ENCODE results near the gene CDC73. TPM values are rescaled to one million over a fixed set of nuclear protein-coding genes. Genes with fewer than 3 reads are reported as not detected.

The CDC73 gene
- total and polyA plus RNA-seq, 10 of the 15 experiments (the other 5 are each of a cell fraction or from before 2014, with no cell fraction given): 10.6 to 43.4 (median 21.7) TPM

GRCh38 chr1:193251950-193252349, 130.1 kb downstream of the CDC73 start:
- H2AFZ ChIP-seq (ENCODE audit: control insufficient read depth, low read depth, low read length): no peak overlapping the region
- FAIRE-seq (no peak), DNase-seq (ENCODE audit: low read depth, low spot score) (no peak), ATAC-seq (no peak)
- H4K20me1 ChIP-seq (ENCODE audit: control insufficient read depth, insufficient read depth): no peaks in the 10 kb centered on the region
- no peaks in the 10 kb centered on the region for H3K79me2 ChIP-seq (ENCODE audit: control insufficient read depth, insufficient read depth, low read length)
- H3K9ac ChIP-seq (ENCODE audit: control insufficient read depth, insufficient read depth, low read length): no peak overlapping the region
- RAD21 ChIA-PET (ENCODE audit: unreplicated experiment): no interaction called here
- SMC1A ChIA-PET (ENCODE audit: uncharacterized antibody, unreplicated experiment): interaction anchor here (1.2 kb wide), 1 partner anchor 8 kb away, joined by 4 read pairs; no protein-coding TSS in a partner anchor
- no peak overlapping the region for H3K27ac ChIP-seq (ENCODE audit: control insufficient read depth, insufficient read depth)
- peaks cover 7% of the 10 kb centered on the region for H3K4me1 ChIP-seq (ENCODE audit: control insufficient read depth, insufficient read depth, low read length)
- POLR2A ChIA-PET: no interaction called here
- intact Hi-C loops (cut with micrococcal nuclease; ENCODE audit: unreplicated experiment) (no loop called here), in situ Hi-C loops (cut with MboI) (no loop called here)
- peaks cover 5% of the 10 kb centered on the region for H3K9me3 ChIP-seq (replicated peaks; ENCODE audit: control insufficient read depth, insufficient read depth, low read length)
- no peak overlapping the region for H3K4me3 ChIP-seq
- H3K4me2 ChIP-seq (ENCODE audit: control insufficient read depth, insufficient read depth): no peak overlapping the region
- peaks cover 0 to 5% of the 10 kb centered on the region in 2 experiments for H3K36me3 ChIP-seq (ENCODE audit: control insufficient read depth in 2 of 2, insufficient read depth in 2 of 2, low read length in 1 of 2)
- WGBS (ENCODE audit: insufficient coverage, insufficient replicate concordance, low lambda C conversion rate, missing lambda C conversion rate): 54% methylated on average over 2 of the region's 2 CpGs
- no peaks in the 10 kb centered on the region for H3K27me3 ChIP-seq (replicated peaks in 1 of 2; ENCODE audit: control insufficient read depth in 2 of 2, insufficient read depth in 2 of 2, low read length in 1 of 2)
- BruUV-seq (replicated peaks): no TSS peak
- CTCF ChIA-PET: no interaction called here
- no peak for TF ChIP-seq NFIC (IDR thresholded peaks at IDR 0.05; ENCODE audit: low read depth, low read length)
- TF ChIP-seq SUPT20H (IDR thresholded peaks at IDR 0.05; ENCODE audit: borderline replicate concordance, control insufficient read depth, low read depth, low read length): no peak
- TF ChIP-seq NRF1 (conservative IDR thresholded peaks at IDR 0.05; ENCODE audit: low read depth, low read length): no peak
- TF ChIP-seq CREM (IDR thresholded peaks at IDR 0.05; ENCODE audit: low read depth): no peak
- TF ChIP-seq SMAD5 (IDR thresholded peaks at IDR 0.05; ENCODE audit: low read depth): no peak
- no peak for TF ChIP-seq ZBED1 (IDR thresholded peaks at IDR 0.05; ENCODE audit: borderline replicate concordance)
- no peak for TF ChIP-seq CEBPZ (IDR thresholded peaks at IDR 0.05; ENCODE audit: low read depth, low read length)
- TF ChIP-seq POLR2AphosphoS5 (IDR thresholded peaks at IDR 0.05; ENCODE audit: low read length): no peak
- TF ChIP-seq LARP7 (IDR thresholded peaks at IDR 0.05): no peak
- TF ChIP-seq E4F1 (IDR thresholded peaks at IDR 0.05; ENCODE audit: borderline replicate concordance, partially characterized antibody): no peak
- no peak for TF ChIP-seq PAX8 (IDR thresholded peaks at IDR 0.05)
- no peak for TF ChIP-seq TCF12 (IDR thresholded peaks at IDR 0.05; ENCODE audit: low read depth, low read length)
- no peak for TF ChIP-seq ZNF687 (IDR thresholded peaks at IDR 0.05)
- TF ChIP-seq HDAC2 (IDR thresholded peaks at IDR 0.05): no peak
- TF ChIP-seq HCFC1 (IDR thresholded peaks at IDR 0.05; ENCODE audit: low read length): no peak
